Anterior cingulate cortex (tissue), 58 donors: ENCODE results near the gene HIF3A.
A peak's percentile ranks its signal among the peaks of the same experiment; 100 is the strongest.

ENCODE experiments used
- DNase-seq, 58 donors: peaks; one replicate each; lab custom pipeline; 2025; lab: John Stamatoyannopoulos, UW

HIF3A gene

DNA sequence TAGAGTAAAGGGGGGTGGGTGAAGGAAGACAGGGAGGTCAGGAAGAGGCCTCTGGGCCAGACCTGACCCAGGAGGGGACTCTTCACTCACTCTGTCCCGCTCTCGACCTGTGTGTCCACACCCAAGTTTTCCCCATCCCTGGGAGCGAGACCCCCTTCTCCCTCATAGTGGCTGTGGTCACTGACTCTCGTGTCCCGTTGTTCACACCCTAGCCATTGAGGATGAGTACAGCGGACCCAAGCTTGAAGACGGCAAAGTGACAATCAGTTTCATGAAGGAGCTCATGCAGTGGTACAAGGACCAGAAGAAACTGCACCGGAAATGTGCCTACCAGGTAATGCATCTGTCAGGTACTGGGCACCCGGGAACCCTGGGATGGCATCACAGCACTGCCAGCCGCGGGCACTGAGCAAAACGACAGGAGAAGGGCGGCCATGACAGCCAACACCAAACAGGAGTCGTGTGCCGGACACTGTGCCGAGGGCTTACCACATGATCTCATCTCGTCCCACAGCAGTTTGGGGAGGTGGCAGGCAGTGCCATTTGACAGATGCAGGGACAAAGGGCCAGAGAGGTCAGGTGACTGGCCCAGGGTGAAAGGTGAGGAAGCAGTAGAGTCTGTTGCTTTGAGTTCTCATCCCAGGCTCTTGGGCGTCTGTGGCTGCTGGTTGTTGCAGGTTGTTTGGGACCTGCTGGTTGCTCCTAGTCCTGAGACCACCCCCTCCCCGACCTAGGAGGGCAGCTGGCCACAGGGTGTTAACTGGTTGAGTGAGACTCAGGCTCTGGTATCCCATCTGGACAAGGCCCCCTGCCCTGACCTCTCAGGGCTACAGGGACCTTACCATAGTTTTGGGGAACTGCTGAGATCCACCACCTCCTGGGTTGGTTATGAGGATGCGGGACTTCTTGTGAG is 79.7 kb downstream of the HIF3A start:
- DNase-seq, result no peak

DNA sequence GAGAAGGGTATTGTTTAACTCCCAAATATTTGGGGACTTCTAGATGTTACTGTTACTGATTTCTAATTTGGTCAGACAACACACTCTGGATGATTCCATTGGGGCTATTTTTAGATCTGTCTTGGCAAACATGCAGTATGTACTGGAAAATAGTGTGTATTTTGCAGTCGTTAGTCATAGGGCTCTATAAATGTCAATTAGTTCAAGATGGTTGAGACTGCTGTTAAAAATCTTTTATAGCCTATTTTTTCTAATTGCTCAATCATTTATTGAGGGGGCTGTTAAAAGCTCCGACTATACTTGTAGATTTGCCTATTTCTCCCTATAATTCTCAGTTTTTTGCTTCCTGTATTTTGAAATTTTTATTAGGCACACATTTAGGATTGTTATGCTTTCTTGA is 81.4 kb downstream of the HIF3A start:
- peak in 1 of 58 donors; percentile 14 for DNase-seq

DNA sequence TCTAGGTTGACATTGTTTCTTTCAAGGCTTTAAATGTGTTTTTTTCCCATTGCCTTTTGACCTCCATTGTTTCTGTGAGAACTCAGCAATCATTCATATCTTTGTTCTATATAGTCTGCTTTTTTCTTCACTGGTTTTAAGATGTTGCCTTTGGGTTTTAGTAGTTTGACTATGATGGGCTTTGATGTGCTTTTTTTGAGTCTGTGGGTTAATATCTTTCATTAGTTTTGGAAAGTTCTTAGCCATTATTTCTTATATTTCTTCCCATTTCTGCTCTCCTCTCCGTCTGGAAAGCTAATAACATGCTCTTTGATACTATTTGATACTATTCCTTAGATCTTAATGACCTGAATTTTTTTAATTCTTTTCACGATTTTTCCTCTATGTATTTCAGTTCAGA is 83.8 kb downstream of the HIF3A start:
- DNase-seq, result no peak

DNA sequence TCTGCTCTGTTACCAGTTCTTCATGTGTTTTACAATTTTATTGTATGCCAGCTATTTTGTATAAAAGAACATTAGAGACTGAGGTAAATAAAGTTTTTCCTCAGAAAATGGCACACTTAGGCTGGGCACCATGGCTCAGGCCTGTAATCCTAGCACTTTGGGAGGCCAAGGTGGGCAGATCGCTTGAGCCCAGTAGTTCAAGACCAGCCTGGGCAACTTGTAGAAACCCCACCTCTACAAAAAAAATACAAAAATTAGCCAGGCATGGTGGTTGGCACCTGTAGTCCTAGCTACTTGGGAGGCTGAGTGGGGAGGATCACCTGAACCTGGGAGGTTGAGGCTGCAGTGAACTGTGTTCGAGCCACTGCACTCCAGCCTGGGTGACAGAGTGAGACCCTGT is 84.5 kb downstream of the HIF3A start:
- no peak for DNase-seq

DNA sequence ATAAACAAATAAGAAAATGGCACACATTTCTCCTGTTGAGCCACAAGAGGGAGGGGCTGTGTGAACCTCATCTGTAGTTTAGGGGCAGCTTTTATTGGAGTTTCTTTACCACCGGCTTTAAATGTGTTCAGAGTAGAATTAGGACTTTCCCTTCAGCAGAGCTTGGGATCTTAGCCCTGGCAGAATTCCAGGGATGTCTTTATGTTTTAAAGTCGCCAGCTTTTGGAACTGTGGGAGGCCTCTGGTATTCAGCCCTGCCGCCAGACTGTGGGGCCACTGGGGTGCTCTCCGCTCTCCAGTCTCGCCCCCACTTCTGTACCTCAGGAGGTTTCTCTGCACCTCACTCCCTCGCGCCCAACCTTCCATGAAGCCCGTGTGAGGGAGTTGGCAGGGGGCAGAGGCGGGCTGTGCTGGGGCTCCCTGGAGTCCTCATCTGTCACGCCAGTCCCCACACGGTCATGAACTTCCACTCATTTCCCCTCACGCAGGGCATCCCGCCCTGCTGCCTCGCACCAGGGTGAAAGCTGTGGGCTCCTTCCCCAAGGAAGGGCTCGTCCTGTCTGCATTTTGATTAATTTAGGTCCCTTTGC is 85.0 kb downstream of the HIF3A start:
- no peak for DNase-seq

DNA sequence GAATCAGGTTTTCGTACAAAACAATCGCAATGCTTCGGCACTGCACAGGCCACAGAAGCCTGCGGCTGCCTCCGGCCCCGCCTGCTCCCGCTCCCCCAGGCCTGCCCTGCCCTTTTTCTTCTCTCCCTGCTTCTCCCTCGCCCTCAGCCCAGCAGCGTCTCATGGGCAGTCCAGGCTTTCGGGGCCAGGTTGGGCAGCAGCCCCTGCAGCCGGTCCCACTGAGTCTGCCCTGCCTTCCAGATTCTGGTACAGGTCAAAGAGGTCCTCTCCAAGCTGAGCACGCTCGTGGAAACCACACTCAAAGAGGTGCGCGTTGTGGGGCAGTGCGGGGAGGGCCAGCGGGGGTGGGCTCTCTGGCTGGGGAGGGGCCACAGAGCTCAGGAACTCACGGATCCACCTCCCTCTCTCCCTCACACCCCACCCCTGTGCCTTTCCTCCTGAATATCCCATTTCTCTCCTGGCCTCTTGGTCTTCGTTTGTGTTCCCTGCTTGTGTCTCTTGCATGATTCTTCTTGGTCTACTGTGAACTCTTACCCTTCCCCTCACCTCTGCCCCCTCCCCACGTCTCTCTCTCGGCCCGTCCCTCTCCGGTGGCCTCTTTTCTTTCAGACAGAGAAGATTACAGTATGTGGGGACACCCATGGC is 86.5 kb downstream of the HIF3A start:
- no peak for DNase-seq

DNA sequence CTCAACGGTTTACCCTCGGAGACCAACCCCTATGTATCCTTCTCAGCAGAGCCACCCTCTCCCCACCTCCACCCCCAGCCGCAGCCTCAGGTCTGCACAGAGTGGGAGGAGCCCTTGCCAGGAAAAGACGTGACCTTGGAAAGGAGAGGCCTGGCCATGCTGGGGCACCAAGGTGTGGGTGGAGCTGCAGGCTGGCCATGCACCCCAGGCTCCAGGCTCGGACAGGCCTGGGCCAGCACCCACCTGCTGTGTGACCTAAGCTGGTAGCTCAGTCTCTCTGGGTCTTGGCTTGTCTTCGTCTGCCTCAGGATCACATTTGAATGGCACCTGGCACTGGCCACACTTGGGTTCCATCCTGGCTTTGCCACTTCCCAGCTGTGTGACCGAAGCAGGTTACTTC is 87.0 kb downstream of the HIF3A start:
- DNase-seq, result no peak

DNA sequence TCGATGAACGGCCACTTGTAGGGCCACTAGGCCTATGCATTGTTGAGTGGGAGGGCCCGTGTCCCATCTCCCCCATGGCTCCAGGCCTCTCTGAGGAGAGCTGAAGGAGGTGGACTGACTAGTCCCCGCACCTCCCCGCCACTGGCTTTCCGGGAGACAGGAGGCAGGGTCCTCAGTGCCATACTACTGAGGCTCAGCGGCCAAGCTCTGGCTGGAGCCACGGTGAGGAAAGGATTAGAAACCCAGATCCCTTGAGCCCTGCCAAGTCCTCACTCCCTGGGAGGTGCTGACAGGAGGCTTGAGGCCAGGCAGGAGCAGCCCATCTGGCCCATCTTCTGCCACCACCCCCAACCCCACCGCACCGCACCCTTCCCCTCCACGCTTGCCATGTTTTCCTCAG is 87.6 kb downstream of the HIF3A start:
- DNase-seq, result no peak

DNA sequence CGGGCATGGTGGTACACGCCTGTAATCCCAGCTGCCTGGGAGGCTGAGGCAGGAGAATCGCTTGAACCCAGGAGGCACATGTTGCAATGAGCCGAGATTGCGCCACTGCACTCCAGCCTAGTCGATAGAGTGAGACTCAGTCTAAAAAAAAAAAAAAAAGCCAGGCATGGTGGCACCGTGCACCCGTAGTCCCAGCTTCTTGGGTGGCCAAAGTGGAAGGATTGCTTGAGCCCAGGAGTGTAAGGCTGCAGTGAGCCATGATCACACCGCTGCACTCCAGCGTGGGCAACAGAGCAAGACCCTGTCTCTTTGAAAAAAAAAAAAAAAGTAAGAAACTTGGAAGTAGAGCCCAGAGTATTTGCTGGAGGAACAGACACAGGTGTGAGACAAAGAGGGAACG is 88.8 kb downstream of the HIF3A start:
- no peak for DNase-seq

DNA sequence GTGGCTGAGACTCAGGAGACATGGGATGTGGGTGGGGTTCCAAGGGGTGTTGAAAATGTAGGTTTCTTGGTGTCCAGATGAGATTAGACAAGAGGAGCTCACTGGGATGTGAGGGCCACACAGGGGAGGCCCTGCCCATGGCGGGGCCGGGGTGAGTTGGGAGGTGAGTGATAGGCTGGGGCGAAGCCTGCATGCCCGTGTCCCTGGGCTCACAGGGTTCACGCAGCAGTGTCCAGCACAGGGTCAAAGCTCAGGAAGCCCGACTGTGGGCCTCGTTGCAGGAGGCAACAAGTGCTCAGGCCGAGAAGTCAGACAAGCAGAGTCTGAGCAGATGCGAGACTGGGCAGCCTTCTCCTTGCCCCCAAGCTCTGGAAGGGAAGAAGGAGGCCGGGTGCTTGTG is 89.3 kb downstream of the HIF3A start:
- DNase-seq, result no peak

DNA sequence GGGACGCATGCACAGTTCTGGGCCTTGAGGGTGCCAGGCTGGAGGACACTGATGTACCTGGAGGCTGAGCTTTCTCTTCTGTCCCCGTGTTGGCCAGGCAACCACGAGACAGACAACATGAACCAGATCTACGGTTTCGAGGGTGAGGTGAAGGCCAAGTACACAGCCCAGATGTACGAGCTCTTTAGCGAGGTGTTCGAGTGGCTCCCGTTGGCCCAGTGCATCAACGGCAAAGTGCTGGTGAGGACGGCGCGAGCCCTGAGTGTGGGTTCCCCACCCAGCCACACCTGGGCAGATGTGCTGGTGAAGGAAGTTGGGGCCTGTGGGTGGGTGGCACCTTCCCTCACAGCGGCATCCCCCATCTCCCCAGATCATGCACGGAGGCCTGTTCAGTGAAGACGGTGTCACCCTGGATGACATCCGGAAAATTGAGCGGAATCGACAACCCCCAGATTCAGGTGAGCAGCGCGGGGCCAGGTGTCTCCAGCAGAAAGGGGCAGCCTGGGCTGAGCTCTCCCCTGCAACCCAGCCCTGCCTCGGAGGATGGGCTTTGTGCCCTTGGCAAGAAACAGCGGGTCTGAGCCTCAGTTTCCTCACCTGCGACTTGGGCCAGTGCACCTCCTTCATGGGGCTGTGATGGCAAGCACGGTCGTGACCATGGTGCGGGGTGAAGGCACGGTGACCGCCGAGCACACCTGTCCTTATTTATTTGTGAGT is 90.3 kb downstream of the HIF3A start:
- no peak for DNase-seq

DNA sequence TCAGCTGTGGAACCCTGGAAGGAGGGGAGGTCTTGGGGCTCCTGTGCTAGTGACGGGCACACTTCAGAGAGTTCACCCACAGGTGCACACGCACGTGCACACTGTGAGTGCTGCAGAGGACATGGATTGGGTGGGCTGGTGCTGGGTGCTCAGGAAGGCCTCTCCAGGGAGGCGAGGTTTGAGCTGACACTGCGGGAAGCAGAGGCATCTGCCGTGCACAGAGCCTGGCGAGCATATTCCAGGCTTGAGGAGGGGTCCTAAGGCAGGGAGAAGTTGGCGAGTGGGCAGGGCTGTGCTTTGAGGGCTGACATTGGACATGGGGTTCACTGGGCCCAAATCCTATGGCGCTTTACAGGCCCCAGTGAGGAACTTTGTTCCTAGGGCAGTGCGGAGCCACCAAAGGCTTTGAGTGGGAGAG is 90.9 kb downstream of the HIF3A start:
- DNase-seq, result no peak

DNA sequence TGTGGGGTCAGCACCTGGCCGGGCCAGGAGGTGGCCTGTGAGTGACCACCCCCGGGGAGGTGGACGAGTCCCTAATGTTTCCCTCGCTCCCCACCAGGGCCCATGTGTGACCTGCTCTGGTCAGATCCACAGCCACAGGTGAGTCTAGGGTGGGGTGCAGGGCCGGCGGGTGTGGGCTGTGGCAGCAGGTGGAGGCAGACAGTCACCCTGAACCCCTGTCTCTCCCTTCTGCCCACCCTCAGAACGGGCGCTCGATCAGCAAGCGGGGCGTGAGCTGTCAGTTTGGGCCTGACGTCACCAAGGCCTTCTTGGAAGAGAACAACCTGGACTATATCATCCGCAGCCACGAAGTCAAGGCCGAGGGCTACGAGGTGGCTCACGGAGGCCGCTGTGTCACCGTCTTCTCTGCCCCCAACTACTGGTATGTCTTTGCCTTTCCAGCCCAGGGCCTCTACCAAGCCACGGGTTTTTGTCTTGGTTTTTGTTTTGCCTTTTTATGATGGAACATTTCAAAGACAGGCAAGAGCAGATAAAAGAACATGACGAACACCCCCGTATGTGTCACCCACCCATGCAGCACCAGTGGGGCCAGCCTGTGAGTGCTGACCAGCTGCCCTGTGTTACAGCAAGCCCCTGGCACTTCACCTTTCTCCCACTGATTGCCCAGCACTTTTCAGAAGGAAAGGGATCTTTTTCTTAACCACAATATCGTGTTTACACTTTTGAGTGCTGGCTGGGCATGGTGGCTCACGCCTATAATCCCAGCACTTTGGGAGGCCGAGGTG is 91.7 kb downstream of the HIF3A start:
- DNase-seq, result no peak

DNA sequence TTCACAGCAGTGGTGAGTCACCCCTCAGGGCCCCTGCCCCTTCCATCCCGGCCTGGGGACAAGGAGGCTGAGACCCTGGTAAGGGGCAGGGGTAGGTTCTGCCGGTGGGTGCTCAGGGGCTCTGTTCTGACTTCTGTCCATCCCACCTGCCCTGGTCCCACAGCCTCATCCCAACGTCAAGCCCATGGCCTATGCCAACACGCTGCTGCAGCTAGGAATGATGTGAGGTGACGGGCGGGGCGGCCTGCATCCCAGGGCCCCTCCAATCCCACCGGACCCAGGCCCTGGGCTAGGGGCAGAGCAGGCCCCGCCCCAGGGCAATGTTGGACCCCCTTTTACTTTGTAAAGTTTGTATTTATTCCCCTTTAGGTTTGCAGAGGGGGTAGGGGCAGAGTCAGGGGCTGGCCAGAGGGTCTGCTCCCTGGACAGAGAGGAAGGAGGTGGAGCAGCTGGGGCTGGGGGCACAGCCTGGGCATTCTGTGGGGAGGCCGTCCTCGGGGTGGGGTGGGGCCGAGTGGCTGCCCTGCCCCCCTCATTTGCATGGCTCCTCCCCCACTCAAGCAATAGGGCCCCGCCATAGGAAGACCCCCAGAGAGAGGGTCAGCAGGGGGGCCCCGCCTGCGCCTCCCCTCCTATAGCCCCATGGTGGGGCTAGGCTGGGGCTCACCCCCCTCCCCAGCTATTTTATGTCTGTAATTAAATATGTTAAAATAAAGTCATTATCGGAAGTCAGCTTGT is 93.4 kb downstream of the HIF3A start:
- no peak for DNase-seq

DNA sequence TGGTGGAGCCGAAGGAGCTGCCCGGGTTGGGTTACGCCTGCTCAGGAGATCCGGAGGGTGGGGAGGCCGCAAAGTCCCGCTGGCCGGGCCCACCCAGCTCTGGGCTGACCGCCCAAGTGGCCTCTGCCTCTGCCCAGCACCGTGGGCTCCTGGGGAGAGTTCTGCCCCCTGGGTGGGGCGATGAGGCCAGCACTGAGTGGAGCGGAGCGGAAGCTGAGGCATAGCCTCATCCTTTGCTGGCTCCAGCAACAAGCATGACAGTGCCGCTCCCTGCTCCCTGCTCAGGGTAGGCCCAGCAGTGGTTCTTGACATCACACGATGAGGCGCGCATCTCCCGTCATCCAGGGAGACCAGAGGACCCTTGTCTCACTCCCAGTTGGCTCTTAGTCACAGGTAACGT is 94.0 kb downstream of the HIF3A start:
- DNase-seq, result no peak

DNA sequence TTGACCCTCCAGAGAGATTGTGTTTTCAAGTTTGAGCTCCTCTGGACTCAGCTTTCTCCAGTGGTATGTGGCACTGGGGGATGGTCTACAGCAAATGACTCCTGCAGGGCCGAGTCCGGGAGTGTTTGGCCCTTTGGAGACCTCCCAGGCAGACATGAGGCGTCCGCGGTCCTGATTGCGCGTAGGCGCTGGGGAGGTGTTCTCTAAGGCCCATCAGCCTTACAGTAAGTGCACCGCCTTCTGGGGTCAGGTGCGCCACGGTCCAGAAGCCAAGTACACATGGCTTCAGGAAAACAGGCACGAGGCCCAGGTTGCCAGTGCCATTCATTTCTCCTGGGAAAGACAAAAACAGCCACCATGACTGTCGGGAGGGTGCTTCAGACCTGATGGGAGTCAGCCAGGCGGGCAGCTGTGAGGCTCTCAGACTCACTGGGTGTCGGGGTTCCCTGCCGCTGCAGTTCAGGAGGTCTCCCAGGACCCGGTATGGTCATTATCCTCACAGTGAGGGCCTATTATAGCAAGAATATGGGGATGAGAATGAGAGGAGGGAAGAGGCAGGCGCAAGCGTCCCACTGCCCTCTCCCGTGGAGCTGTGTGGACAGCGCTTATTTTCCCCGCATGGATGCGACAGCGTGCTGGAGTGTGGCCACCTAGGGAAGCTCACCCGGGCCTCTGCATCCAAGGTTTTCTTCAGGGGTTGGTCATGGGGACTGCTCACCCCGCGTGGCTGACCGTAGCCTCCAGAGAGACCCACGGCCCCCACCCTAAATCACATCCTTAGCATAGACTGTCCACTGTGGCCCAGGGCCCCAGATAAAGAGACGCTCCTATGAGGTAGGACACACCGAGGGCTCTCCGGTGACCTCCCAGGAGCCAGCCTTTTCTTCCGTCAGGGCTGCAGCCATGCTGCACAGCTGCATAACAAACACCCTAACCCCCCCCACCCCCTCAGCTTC is 94.7 kb downstream of the HIF3A start:
- no peak for DNase-seq

DNA sequence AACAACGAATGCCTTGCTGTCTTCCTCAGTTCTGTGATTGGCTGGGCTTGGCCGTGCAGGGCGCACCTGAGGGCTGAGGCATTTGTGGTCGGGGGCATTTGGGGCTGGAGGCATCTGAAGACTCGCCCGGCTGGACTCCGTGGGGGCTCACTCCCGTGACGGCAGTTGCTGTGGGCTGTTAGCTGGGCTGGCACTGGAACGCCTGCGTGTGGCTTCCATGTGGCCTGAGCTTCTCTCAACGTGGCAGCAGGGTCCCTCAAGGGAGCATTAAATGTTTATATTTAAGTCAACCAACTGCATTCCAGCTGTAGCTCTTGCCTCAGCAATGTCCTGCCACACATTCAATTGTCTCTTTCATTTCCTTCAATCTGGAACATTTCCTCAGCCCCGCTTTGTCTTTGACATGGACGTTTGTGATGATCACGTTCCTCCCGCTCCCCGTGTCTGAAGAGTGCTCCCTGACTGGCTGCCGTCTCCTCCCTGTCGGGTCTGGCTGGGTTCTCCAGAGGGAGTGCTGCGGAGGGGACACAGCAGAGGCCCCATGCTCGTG is 95.5 kb downstream of the HIF3A start:
- peak in 8 of 58 donors; percentile 13 to 51 (median 22) for DNase-seq

DNA sequence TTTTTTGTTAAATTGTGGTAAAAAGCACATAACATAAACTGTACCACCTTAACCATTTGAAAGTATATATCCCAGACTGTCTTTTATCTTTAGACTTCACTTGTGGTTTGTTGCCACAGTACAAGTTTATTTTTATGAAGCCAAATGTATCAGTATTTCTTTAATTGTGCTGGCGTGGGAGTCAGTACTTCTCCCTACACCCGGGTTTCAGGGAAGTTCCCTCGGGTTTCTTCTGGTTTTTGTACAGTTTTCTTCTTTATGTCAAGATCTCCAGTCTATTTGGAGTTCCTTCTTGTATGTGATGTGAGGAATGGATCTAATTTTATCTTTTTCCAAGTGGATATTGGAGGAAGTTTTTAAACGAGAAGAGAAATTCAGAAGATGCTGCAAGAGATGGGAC is 96.0 kb downstream of the HIF3A start:
- DNase-seq, result peak in 1 of 58 donors; percentile 20
